Superior temporal gyrus (tissue), 1 donor: Measurements from ENCODE around the gene ZNF324.
A peak's percentile ranks its signal among the peaks of the same experiment; 100 is the strongest.
"Not testable (repeated sequence)": the region's sequence is repeated elsewhere in the genome, so short reads cannot be mapped to it uniquely, and the experiment has no call there.

Experiments used
- DNase-seq: peaks from one replicate; pipeline ENCODE4 v3.0.0-alpha.2; 2016; ENCODE audit errors: extremely low spot score

Gene ZNF324

DNA sequence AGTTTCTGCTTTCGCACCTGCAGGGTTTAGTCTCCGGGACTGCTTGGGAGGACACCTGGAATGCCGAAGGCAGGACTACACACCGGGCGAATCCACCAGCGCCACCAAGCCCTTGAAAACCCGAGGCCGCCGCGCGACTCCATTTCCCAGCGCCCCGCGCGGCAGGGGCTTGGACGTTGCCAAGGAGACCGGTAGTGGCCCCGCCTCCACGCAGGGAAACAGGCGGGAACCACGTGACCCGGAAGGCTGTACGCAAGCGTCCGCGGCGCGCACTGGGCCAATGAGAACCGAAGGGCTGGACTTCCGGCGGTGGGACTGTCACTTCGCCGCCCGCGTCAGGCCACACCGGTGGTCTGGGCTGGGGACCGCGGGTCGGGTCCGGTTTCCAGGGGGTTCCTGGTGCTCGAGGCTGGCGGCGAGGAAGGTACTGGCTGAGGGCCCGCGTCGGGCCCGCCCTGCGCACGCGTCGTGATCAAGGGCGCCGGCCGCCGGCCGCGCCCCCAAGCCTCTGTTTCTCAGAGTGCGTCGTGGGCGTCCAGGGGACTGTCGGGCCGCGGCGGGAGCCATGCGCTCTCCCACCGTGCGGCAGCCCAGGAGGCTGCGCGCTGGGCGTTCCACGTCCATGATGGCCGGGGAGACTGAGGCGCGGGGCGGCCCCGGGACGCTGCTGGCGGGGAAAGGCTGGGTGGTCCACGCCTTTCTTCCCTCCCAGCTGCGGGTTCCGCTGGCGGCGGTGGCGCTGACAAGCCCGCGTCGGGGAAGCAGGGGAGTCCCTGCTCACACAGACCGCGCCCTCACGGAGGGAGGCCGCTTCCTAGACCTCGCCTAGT, at the start of gene ZNF324:
Gene ZNF324, plus strand, starts transcription at position 321 of the 830 bp plus-strand sequence. CDS start 2,106 bp downstream, outside the sequence.
- DNase-seq = peak; percentile 99

DNA sequence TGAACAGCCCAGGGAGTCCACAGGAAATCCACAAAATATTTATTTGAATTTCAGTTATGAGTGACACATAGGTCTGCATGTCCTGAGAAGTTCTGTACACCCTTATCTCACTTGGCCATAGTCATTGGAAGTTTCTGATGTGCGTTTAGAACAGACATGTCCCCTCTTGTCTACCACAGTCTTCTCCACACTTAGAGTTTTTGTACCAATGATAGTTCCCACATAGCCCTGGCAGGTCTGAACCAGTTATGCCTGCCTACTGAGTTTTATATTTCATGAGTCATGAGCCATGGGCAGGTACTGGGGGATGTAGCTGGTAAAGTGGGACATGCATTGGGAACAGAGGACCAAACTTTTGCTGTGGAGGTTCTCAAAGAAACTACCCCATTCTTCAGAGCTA, 38.3 kb upstream of the ZNF324 start:
- no peak for DNase-seq

DNA sequence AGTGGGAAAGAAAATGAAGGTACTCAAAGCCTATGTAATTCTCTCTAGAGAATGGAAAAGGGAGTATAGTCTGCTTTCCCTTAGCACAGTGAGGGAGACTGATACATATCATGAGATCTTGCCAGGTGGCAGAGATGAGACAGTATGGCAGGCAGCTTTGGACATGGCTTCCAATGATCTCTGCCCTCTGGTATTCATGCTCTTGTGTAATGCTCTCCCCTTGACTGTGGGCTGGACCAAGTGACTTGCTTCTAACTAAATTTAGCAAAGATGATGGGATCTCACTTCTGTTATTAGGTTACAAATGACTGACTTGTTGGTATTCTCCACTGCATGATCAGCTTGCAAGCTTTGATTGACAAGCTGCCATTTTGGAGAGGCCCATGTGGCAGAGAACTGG, 37.1 kb upstream of the ZNF324 start:
- no peak for DNase-seq

DNA sequence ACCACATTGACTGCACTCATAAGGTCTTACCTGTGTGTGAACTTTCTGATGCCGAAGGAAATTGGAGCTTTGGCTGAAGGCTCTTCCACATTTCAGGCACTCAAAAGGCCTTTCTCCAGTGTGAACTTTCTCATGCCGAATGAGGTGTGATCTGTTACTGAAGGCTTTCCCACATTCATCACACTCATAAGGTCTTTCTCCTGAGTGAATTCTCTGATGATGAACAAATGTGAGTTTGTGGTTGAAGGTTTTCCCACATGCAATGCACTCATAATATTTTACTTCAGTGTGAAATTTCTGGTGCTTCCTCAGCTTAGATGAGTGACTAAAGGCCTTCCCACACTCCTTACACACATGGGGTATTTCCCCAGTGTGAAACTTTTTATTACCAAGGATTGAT, 32.7 kb upstream of the ZNF324 start:
- DNase-seq = no peak

DNA sequence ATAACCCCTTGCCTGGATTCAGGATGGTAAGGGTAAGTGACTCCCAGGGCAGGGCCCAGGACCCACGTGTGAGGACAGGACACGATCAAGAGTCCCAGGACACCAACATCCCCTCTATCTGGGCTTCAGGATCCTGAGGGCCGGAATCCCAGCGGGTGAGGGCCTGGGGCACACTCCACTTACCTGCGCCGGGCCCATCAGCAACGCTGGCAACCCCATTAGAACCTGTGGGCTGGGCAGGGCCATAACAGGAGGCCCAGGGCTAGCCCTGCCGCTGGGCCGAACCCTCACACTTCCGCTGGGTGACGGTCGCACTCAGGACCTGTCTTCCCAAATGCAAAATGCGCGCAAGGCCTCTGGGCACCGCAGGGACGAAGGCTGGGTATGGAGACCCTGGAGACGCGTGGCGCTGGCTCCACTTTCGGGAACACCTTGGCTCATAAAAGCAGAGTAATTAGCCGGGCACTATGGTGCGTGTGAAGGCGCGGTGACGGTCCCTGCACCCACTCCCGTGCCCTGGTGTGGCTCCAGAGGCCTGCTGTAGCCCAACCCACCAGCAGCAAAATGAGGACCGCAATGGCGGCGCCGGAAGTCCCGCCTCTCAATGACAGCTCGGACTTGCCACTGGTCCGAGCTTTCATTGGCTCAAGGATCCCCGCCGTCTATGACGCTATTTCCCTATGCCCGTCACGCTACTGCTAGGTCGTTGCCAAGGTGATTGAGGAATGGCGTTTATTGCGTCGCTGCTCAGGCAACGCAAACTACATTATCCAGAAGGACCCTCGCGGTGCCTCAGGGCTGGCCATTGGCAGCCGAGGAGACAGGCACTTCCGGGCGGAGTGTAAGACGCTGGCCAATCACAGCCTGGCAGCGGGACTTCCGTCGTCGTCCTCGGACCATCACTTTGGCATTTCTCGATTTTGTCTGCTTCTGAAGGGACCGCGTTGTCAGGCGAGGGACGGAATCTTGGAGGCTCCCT, 27.0 kb upstream of the ZNF324 start, which contains the start of gene ZNF132:
Gene ZNF132, minus strand, starts transcription at position 578 of the 979 bp plus-strand sequence. Its CDS starts 332 bp downstream, at position 246.
- DNase-seq = peak; percentile 100

DNA sequence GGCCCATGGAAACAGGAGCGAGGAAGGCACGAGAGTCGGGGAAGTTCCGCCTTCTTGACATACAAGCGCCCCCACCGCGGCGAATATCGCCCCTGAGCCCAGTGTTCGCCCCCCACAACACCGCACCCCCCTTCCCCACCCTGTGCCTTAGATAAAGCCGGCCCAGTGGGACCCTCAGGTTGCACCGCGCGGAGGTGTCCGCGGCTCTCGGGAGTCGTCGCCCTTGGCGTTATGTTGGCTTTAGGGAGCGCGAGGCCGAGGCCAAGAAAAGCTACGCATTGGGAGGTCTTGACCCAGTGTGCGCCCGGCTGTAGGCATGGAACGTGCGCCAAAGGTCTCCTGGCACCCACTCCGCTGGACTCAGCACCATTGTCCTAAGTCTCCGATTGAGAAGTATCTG, 26.3 kb upstream of the ZNF324 start:
- DNase-seq = no peak

DNA sequence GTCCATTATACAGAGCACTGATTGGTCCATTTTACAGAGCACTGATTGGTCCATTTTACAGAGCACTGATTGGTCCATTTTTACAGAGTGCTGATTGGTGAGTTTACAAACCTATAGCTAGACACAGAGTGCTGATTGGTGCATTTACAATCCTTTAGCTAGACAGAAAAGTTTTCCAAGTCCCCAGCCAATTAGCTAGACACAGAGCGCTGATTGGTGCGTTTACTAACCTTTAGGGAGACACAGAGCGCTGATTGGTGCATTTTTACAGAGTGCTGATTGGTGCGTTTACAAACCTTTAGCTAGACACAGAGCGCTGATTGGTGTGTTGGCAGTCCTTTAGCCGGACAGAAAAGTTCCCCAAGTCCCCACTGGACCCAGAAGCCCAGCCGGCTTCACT, 23.9 kb upstream of the ZNF324 start:
- not testable (repeated sequence) for DNase-seq

DNA sequence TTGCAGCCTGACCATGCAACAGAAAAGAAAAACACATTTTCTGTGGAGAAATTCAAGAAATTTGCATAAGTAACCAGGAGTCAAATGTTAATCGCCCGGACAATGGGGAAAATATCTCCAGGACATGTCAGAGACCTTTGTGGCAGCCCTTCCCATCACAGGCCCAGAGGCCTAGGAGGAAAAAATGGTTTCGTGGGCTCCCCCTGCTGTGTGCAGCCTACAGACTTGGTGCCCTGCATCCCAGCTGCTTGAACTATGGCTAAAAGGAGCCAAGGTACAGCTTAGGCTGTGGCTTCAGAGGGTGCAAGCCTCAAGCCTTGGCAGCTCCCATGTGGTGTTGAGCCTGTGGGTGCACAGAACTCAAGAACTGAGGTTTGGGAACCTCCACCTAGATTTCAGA, 18.0 kb upstream of the ZNF324 start:
- not testable (repeated sequence) for DNase-seq

DNA sequence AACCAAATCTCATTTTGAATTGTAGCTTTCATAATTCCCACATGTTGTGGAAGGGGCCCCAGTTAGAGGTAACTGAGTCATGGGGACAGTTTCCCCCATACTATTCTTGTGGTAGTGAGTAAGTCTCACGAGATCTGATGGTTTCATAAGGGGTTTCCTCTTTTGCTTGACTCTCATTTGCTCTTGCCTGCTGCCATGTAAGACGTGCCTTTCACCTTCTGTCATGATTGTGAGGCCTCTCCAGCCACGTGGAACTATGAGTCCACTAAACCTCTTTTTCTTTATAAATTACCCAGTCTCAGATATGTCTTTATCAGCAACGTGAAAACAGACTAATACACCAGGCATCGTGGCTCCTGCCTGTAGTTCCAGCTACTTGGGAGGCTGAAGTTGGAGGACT, 16.9 kb upstream of the ZNF324 start:
- DNase-seq = not testable (repeated sequence)

DNA sequence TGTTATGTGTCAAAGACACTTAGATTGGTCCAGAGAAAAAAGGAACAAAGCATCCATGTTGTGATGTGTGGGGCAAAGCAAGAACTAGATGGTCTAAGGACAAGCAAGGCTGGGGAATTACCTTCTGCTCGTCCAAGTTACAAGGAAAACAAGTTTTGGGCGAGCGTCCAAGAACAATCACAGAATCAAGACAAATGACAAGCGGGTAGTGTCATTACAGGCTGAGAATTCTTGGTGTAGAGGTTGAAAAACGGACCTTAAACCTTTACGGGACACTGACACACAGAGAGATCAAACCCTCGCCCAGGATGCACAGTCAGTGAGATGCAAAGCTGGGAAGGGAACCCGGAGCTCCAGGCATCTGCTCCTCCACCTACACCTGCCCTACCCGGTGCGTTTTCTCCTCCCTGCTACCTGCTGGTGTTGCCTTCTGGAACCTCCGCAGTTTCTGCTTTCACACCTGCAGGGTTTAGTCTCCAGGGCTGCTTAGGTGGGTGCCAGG, 16.0 kb upstream of the ZNF324 start:
- peak; percentile 26 for DNase-seq

DNA sequence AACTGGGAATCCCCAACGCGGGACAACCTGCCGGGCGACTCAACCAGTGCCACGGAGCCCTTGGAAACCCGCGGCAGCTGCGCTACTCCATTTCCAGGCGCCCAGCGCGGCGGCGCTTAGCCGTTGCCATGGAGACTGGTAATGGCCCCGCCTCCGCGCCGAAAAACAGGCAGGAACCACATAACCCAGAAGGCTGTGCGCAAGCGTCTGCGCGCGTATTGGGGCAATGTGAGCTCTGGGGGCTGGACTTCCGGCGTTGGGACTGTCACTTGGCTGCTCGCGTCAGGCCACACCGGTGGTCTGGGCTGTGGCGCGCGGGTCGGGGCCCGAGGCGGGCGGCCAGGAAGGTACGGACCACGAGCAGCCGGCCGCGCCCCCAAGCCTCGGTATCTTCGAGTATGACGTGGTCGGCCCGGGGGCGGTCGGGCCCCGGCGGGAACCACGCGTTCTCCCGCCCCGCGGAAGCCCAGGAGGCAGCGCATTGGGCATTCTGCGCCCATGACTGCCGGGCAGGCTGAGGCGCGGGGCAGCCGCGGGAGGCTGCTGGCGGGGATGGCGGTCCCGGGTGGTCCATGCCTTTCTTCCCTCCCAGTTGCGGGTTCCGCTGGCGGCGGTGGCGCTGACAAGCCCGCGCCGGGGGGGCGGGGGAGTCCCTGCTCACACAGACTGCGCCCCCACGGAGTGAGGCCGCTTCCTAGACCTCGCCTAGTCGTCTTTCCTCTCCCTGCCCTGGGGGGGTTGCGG, 15.3 kb upstream of the ZNF324 start, which contains the start of gene ZNF324B:
Gene ZNF324B, plus strand, starts transcription at position 265 of the 744 bp plus-strand sequence. CDS start 2,080 bp downstream, outside the sequence.
- DNase-seq = peak; percentile 99

DNA sequence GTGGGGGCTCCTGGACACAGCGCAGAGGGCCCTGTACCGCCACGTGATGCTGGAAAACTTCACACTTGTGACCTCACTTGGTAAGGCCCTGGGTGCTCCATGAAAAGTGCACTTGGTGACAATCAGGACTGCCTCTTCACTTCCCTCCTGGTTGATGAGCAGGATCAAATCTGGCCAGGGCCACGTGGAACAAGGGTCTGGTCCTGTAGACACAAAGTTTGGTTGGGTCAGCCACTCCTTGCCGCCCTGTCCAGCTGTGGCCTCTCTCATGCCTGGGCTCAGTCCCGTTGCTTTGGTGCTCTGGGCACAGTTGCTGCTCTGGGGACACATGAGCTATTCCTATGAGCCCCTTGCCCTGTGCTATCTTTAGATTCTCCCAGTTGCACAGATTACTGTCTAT, 13.1 kb upstream of the ZNF324 start:
- no peak for DNase-seq

DNA sequence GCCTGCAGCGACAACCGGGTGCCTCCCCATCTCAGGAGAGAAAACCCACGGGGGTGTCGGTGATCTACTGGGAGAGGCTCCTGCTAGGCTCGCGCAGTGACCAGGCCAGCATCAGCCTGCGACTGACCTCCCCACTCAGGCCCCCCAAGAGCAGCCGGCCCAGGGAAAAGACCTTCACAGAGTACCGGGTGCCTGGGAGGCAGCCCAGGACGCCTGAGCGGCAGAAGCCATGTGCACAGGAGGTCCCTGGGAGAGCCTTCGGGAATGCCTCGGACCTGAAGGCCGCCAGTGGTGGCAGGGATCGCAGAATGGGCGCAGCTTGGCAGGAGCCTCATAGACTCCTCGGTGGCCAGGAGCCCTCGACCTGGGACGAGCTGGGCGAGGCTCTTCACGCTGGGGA, 11.6 kb upstream of the ZNF324 start:
- DNase-seq = no peak

DNA sequence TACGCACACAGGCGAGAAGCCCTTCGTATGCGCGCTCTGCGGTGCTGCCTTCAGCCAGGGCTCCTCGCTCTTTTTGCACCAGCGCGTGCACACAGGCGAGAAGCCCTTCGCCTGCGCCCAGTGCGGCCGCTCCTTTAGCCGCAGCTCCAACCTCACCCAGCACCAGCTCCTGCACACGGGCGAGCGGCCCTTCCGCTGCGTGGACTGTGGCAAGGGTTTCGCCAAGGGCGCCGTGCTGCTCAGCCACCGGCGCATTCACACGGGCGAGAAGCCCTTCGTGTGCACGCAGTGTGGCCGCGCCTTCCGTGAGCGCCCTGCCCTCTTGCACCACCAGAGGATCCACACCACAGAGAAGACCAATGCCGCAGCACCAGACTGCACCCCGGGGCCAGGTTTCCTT, 10.8 kb upstream of the ZNF324 start:
- no peak for DNase-seq

DNA sequence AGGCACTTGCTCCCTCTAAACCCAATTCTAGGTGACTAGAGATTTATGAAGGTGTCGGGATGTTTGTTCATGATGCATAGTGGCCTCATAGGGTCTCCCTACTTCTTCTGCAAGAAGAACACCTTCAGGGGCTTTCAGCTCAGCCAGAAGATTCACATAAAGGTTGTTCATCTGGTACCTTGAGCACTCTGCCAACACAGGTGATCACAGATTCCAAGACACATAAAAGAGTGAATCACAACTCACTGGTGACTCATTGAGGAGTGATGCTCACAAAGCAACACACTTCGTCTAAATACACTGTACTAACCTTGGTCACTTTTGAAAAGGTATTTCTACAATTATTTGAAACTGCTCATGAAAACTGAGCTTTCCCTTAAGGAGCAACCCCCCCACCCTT, 6.8 kb upstream of the ZNF324 start:
- DNase-seq = no peak

DNA sequence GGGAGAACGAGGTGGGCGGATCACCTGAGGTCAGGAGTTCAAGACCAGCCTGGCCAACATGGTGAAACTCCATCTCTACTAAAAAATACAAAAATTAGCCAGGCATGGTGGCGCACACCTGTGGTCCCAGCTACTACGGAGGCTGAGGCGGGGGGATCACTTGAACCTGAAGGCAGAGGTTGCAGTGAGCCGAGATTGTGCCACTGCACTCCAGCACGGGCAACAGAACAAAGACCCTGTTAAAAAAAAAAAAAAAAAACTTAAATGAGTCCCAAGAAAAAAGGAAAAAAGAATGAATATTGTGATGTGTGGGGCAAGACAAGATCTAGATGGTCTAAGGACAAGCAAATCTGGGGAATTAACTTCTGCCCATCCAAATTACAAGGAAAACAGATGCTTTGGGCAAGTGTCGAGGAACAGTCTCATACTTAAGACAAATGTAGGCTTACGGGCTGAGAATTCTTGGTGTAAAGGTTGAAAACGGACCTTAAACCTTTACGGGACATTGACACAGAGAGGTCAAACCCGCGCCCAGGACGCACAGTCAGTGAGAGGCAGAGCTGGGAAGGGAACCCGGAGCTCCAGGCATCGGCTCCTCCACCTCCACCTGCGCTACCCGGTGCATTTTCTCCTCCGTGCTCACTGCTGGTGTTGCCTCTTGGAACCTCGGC, 656 bp upstream of the ZNF324 start:
- DNase-seq = no peak

DNA sequence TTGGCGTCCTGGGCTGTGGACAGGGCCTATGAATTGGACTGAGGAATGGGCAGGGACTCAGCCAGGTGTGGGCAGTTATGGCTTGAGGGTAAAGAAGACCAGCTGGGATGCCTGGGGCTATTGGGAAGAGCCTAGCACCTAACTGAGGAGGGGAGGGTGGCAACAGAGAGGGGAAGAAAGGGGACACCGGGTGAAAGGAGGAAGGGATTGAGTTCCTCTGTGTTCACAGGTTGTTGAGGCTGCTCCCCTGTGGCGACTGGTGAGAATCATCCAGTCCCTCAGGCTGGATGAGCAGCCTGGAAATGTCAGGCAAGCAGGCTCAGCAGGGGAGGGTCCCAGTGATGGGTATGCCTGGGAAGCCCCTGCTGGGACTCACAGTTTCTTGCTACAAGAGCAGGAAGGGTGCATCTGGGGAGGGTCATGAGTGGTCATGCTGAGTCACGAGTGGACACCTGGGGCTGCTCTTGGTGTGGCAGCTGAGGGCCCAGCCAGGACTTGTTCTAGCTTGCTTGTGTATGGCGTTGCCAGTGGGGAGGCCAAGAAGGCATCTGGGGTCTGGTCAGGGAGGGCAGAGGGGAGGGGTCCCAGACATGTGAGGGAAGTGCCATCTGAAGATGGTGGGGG, 1.4 kb downstream of the ZNF324 start:
- DNase-seq = no peak

DNA sequence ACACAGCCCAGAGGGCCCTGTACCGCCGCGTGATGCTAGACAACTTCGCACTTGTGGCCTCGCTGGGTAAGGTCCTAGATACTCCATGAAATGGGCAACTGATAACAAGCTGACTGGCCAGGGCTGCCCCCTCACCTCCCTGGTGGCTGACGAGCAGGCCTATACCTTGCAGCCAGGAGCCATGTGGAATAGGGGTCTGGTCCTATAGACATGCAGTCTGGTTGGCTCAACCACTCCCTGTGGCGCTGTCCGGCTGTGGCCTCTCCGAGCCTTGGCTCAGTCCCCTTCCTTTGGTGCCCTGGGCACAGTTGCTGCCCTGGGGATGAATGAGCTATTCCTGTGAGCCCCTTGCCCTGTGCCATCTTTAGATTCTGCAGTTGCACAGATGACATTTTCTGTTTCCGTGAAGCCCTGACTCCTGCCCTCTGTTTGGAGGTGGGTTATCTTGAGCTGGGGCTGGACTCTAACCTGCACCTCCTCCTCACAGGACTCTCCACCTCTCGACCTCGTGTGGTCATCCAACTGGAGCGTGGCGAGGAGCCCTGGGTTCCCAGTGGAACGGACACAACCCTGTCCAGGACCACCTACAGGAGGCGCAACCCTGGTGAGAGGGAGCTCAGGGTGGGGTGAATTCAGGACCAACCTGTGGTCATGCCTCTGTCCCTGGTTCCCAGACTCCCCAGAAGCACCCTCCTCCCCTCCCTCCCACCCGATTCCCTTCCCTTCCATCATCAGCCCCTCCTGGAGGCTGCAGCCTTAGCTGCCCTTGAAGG, 2.5 kb downstream of the ZNF324 start:
- no peak for DNase-seq

DNA sequence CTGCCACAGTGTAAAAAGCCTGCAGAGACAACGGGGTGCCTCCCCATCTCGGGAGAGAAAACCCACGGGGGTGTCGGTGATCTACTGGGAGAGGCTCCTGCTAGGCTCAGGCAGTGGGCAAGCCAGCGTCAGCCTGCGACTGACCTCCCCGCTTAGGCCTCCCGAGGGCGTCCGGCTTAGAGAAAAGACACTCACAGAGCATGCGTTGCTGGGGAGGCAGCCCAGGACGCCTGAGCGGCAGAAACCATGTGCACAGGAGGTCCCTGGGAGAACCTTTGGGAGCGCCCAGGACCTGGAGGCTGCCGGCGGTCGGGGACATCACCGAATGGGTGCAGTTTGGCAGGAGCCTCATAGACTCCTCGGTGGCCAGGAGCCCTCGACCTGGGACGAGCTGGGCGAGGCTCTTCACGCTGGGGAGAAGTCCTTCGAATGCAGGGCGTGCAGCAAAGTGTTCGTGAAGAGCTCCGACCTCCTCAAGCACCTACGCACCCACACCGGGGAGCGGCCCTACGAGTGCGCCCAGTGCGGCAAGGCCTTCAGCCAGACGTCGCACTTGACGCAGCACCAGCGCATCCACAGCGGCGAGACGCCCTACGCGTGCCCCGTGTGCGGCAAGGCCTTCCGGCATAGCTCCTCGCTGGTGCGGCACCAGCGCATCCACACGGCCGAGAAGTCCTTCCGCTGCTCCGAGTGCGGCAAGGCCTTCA, 4.1 kb downstream of the ZNF324 start:
- DNase-seq = not testable (repeated sequence)
